Brain microvascular endothelial cell (primary cell): Measurements from ENCODE around the gene CFAP68.

Source experiments
- DNase-seq: peaks from one replicate; pipeline ENCODE4 v3.0.0-alpha.2; 2020
- H3K27ac ChIP-seq: fragments of 250-450 bp; sonication (Bioruptor Pico); 2 replicates; pipeline ENCODE4 v1.5.1; 2020; ENCODE audit warnings: mild to moderate bottlenecking, moderate library complexity
- H3K27me3 ChIP-seq: fragments of 250-450 bp; sonication (Bioruptor Pico); replicated peaks from 2 replicates; pipeline ENCODE4 v1.5.1; 2020; ENCODE audit warnings: mild to moderate bottlenecking
- H3K36me3 ChIP-seq: fragments of 250-450 bp; sonication (Bioruptor Pico); replicated peaks from 2 replicates; pipeline ENCODE4 v1.5.1; 2020; ENCODE audit warnings: mild to moderate bottlenecking
- H3K4me3 ChIP-seq: 2 replicates; pipeline ENCODE4 v1.5.1; 2011; ENCODE audit warnings: low read depth, mild to moderate bottlenecking, control low read depth, low read length, moderate library complexity
- in situ Hi-C: cut with HindIII; loops from 2 replicates; pipeline ENCODE4 v1.10.0; 2017; ENCODE audit warnings: low sequenced_read_pairs, low pct_ligation_motif_present
- TF ChIP-seq, protein P1 (sequence below): IDR thresholded peaks from 2 replicates; pipeline ENCODE4 v1.5.1; 2011; ENCODE audit warnings: low read depth, mild to moderate bottlenecking, moderate library complexity, low read length, control low read depth, inconsistent platforms; ENCODE audit errors: missing control alignments

Gene CFAP68

DNA sequence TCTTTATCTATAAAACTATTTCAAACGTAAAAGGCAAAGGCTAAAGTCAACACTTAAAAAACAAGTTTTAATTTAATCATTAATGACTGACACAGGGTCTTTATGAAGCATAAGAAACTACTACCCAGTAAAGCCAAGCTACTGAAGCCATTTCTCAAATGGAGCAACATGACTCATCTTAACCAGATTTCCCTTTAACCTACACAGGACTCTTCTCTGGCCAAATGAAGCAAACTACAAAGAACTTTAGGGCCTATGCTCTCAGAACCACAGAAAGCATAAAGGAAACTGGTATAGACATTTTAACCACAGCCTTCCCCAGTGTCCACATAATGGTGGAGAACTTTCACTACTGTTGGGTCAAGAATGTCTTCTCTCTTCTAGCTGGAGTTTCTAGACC lies 42.6 kb upstream of the CFAP68 start:
- in situ Hi-C loops, result loop anchor here (25.0 kb wide), 1 partner anchor 249 kb away; no protein-coding TSS in a partner anchor
- no peak for DNase-seq

GRCh38 chr11:111837366-111837891 lies 41.9 kb upstream of the CFAP68 start:
- Histone ChIP-seq H3K4me3 (no peak overlapping the region), H3K27me3 (no peaks in the 10 kb centered on the region), H3K27ac (no peak overlapping the region), H3K36me3 (peaks cover 3% of the 10 kb centered on the region)
- DNase-seq, result no peak
- TF ChIP-seq, protein P1, sequence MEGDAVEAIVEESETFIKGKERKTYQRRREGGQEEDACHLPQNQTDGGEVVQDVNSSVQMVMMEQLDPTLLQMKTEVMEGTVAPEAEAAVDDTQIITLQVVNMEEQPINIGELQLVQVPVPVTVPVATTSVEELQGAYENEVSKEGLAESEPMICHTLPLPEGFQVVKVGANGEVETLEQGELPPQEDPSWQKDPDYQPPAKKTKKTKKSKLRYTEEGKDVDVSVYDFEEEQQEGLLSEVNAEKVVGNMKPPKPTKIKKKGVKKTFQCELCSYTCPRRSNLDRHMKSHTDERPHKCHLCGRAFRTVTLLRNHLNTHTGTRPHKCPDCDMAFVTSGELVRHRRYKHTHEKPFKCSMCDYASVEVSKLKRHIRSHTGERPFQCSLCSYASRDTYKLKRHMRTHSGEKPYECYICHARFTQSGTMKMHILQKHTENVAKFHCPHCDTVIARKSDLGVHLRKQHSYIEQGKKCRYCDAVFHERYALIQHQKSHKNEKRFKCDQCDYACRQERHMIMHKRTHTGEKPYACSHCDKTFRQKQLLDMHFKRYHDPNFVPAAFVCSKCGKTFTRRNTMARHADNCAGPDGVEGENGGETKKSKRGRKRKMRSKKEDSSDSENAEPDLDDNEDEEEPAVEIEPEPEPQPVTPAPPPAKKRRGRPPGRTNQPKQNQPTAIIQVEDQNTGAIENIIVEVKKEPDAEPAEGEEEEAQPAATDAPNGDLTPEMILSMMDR, result no peak
- in situ Hi-C loops, result loop anchor here (25.0 kb wide), 1 partner anchor 250 kb away; no protein-coding TSS in a partner anchor

More for the DNA sequence above, 42.6 kb upstream of the CFAP68 start:
- Histone ChIP-seq H3K27me3 (no peaks in the 10 kb centered on the region), H3K4me3 (no peak overlapping the region), H3K36me3 (peaks cover 3% of the 10 kb centered on the region), H3K27ac (no peak overlapping the region)
- TF ChIP-seq, protein P1, result no peak

DNA sequence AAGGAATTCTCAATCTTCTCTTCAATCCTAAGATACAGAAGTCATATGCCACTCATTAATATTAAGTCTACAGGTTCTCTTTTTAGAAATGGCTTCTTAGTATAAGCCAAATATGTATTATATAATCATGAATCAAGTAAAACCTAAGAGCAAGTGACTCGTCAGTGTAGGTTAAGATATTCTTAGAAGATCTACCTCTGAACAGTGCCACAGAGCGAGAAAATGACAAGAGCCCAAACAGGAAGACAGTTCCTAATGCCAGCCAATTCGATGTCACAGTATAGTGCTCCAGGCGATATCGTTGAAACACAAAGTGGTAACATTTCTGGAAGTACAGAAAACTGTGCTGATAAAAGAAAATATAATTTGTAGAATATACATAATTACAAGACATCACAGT lies 41.3 kb upstream of the CFAP68 start:
- Histone ChIP-seq H3K27ac (no peak overlapping the region), H3K27me3 (no peaks in the 10 kb centered on the region), H3K36me3 (peaks cover 3% of the 10 kb centered on the region), H3K4me3 (no peak overlapping the region)
- TF ChIP-seq, protein P1, result no peak
- DNase-seq, result no peak
- in situ Hi-C loops, result loop anchor here (25.0 kb wide), 1 partner anchor 251 kb away; no protein-coding TSS in a partner anchor

GRCh38 chr11:111840143-111840542 lies 39.2 kb upstream of the CFAP68 start:
- in situ Hi-C loops, result loop anchor here (25.0 kb wide), 1 partner anchor 253 kb away; no protein-coding TSS in a partner anchor
- Histone ChIP-seq H3K27ac (peak overlapping the region; percentile 86), H3K27me3 (no peaks in the 10 kb centered on the region), H3K4me3 (no peak overlapping the region), H3K36me3 (peaks cover 3% of the 10 kb centered on the region)
- TF ChIP-seq, protein P1, result no peak
- peak; percentile 24 for DNase-seq

DNA sequence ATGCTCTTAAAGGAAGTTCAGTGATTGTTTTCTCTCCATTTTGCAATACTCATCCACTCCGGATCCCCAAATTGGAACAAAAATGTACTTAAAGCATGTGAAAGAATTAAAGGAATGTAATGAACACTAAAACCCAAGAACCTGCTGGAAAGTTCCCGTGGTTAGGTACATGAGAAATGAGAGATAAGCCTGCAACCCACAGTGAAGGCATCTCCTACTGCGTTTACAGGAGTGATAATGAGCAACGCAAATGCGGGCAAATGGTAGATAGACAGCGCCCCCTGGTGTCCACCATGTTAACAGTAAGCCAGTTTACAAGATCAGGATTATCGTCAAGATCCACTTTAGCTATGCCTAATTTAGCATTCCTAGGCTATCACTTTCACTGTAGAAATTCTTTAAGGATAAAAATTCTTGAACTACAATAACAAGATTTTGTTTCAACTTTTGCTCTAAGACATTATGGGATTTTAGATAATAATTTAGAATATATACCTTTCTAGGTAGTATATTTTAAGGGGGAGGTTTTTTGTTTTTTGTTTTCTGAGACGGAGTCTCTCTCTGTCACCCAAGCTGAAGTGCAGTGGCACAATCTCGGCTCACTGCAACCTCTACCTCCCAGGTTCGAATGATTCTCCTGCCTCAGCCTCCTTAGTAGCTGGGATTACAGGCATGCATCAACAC lies 37.8 kb upstream of the CFAP68 start:
- H3K4me3 ChIP-seq, result no peak overlapping the region
- peak; percentile 95 for DNase-seq
- H3K27me3 ChIP-seq, result no peaks in the 10 kb centered on the region
- TF ChIP-seq, protein P1, result peak; percentile 84
- in situ Hi-C loops, result loop anchor here (25.0 kb wide), 1 partner anchor 254 kb away; no protein-coding TSS in a partner anchor
- no peaks in the 10 kb centered on the region for H3K36me3 ChIP-seq
- peak overlapping the region; percentile 86 for H3K27ac ChIP-seq
